K562 (cell line): ENCODE data around the gene OR4D6. TPM values are rescaled to one million over a fixed set of nuclear protein-coding genes. Genes with fewer than 3 reads are reported as not detected.

ENCODE experiments used
- ATAC-seq: fragments of 200-7000 bp; cut with Tn5 transposase; 3 replicates; pipeline ENCODE4 v1.9.1; 2020; ENCODE audit warnings: moderate library complexity
- BruUV-seq: library from RNA; stranded (reverse); fragments of 400-500 nt; replicated peaks from 2 replicates; lab custom pipeline; 2021; lab: Mats Ljungman, UMichigan
- CTCF ChIA-PET: fragments of 300-600 bp; formaldehyde crosslinking; extraction: SDS; loops from one replicate; lab custom pipeline; 2021; ENCODE audit warnings: low intra/inter-chr PET ratio; lab: Yijun Ruan, JAX
- POLR2A ChIA-PET: fragments of 300-600, 350-650 bp; sonication (Branson Sonifier 250); formaldehyde crosslinking; extraction: SDS; loops from one replicate; lab custom pipeline; 2021; ENCODE audit warnings: antibody characterized with exemption, inconsistent platforms; lab: Yijun Ruan, JAX
- DNase-seq, 4 experiments: peaks; one replicate each; pipeline versions ENCODE4 v3.0.0 to v3.0.0-alpha.2; 2011 to 2018; ENCODE audit warnings: low spot score in 3 of 4, mixed read lengths in 3 of 4; ENCODE audit errors: extremely low read depth in 1 of 4
- FAIRE-seq: peaks from 2 replicates; lab custom pipeline; 2011; peaks lifted over from hg19 to GRCh38; lab: Jason Lieb, UNC
- H2AFZ ChIP-seq: 2 replicates; pipeline ENCODE4 v1.6.0; 2011; ENCODE audit warnings: low read depth, low read length, control low read depth, inconsistent platforms
- H3K27ac ChIP-seq: fragments of 200-600 bp; 3 replicates; pipeline ENCODE4 v1.8.0; 2011; ENCODE audit warnings: low read depth, mild to moderate bottlenecking, control low read depth, inconsistent platforms, low read length, moderate library complexity, mixed read lengths; ENCODE audit errors: extremely low read depth
- H3K27me3 ChIP-seq, 2 experiments: fragments of 300-600 bp in 1 of 2; 2 replicates in 1 of 2; 3 replicates in 1 of 2; pipeline versions ENCODE4 v1.6.0 to v1.8.0; 2011; ENCODE audit warnings: inconsistent platforms in 2 of 2, low read length in 2 of 2, mild to moderate bottlenecking in 1 of 2, mixed read lengths in 1 of 2, moderate library complexity in 1 of 2; ENCODE audit not compliant: control insufficient read depth in 2 of 2, insufficient read depth in 2 of 2
- H3K36me3 ChIP-seq: fragments of 300-600 bp; 3 replicates; pipeline ENCODE4 v1.8.0; 2011; ENCODE audit warnings: mild to moderate bottlenecking, low read length, inconsistent platforms; ENCODE audit not compliant: control insufficient read depth, insufficient read depth
- H3K4me1 ChIP-seq, 2 experiments: fragments of 200-600 bp in 1 of 2; replicated peaks in 1 of 2; 2 replicates in 1 of 2; 3 replicates in 1 of 2; pipeline versions ENCODE4 v1.5.1 to v1.8.0; 2011; ENCODE audit warnings: inconsistent platforms in 2 of 2, low read length in 2 of 2, mild to moderate bottlenecking in 1 of 2, mixed read lengths in 1 of 2, moderate library complexity in 1 of 2; ENCODE audit not compliant: control insufficient read depth in 2 of 2, insufficient read depth in 2 of 2
- H3K4me2 ChIP-seq: 2 replicates; pipeline ENCODE4 v1.6.1; 2011; ENCODE audit warnings: low read length, control low read depth, inconsistent platforms, mixed read lengths; ENCODE audit not compliant: insufficient read depth
- H3K4me3 ChIP-seq: fragments of 200-600 bp; sonication (generic), shearing (Covaris generic); 2 replicates; pipeline ENCODE4 v1.5.1; 2016; ENCODE audit warnings: control low read depth, inconsistent platforms
- H3K79me2 ChIP-seq: fragments of 200-600 bp; 3 replicates; pipeline ENCODE4 v1.8.0; 2011; ENCODE audit warnings: low read length, inconsistent platforms; ENCODE audit not compliant: control insufficient read depth, insufficient read depth
- H3K9ac ChIP-seq, 2 experiments: 2 replicates each; pipeline versions ENCODE4 v1.6.0 to v1.6.1; 2011; ENCODE audit warnings: low read depth in 2 of 2, low read length in 2 of 2, control low read depth in 1 of 2, inconsistent platforms in 1 of 2, mild to moderate bottlenecking in 1 of 2, mixed read lengths in 1 of 2; ENCODE audit not compliant: insufficient read depth in 1 of 2
- H3K9me1 ChIP-seq: one replicate; pipeline ENCODE4 v1.6.0; 2011; ENCODE audit warnings: inconsistent platforms, mild to moderate bottlenecking, low read length, moderate library complexity; ENCODE audit not compliant: control insufficient read depth, insufficient read depth
- H3K9me3 ChIP-seq: replicated peaks from 2 replicates; pipeline ENCODE4 v1.5.1; 2011; ENCODE audit warnings: low read depth, low read length, inconsistent platforms; ENCODE audit not compliant: control insufficient read depth, insufficient read depth
- H4K20me1 ChIP-seq: replicated peaks from 2 replicates; pipeline ENCODE4 v1.6.1; 2011; ENCODE audit warnings: low read length, inconsistent platforms, mixed read lengths; ENCODE audit not compliant: control insufficient read depth, insufficient read depth
- ESRRA ChIP-seq: fragments of 450-650 bp; IDR thresholded peaks from 2 replicates; pipeline ENCODE4 v1.6.1; 2014; ENCODE audit warnings: low read depth, mild to moderate bottlenecking, moderate library complexity, borderline replicate concordance
- MIER1 ChIP-seq: fragments of 450-650 bp; IDR thresholded peaks from 2 replicates; pipeline ENCODE4 v1.6.1; 2016; ENCODE audit warnings: antibody characterized with exemption, mild to moderate bottlenecking, low read depth
- MTA2 ChIP-seq: fragments of 450-650 bp; IDR thresholded peaks from 2 replicates; pipeline ENCODE4 v1.6.1; 2016; ENCODE audit warnings: low read depth
- TAF1 ChIP-seq: IDR thresholded peaks from 2 replicates; pipeline ENCODE4 v1.6.1; 2011; ENCODE audit warnings: mild to moderate bottlenecking, low read length, moderate library complexity; ENCODE audit not compliant: insufficient read depth, control insufficient read depth, severe bottlenecking; ENCODE audit errors: extremely low read depth
- ZNF785 ChIP-seq: fragments of 250-450 bp; sonication (Bioruptor Pico); IDR thresholded peaks from 2 replicates; pipeline ENCODE4 v1.4.0; 2020; ENCODE audit warnings: mild to moderate bottlenecking
- WGBS: fragments of 100-300 bp; shearing (Covaris generic); methylation state at CpG from one replicate; pipeline ENCODE4 v1.1.6; 2016; ENCODE audit warnings: low coverage, mixed read lengths; ENCODE audit not compliant: insufficient coverage; ENCODE audit errors: missing lambda C conversion rate; 5-methylcytosine and 5-hydroxymethylcytosine counted together
- in situ Hi-C: fragments of 300-500 bp; cut with MboI; formaldehyde crosslinking; loops from 4 replicates; pipeline ENCODE4 v1.15.0; 2018; ENCODE audit warnings: inconsistent platforms, mixed read lengths
- intact Hi-C: fragments of 100-400 bp; cut with micrococcal nuclease; formaldehyde crosslinking; loops from 2 replicates; pipeline ENCODE4 v1.14.2; 2022
- polyA plus RNA-seq, 8 experiments: library from polyadenylated mRNA; depleted of rRNA in 4 of 8; stranded (reverse) in 5 of 8; unstranded in 3 of 8; fragments of >200 nt; fragmentation: Nextera tagmentation in 2 of 8; fragmentation: Illumina TruSeq in 1 of 8; extraction: Ambion mirVana in 2 of 8; extraction: Trizol in 1 of 8; gene quantifications; 2 replicates each; pipeline versions ENCODE4 v1.2.1 to v1.2.3, GENCODE V29; 2011 to 2014; ENCODE audit warnings: inconsistent platforms in 1 of 8, missing spikeins in 1 of 8
- total RNA-seq, 7 experiments: library from RNA; depleted of rRNA in 6 of 7; stranded (reverse); fragments of >200 nt in 6 of 7; fragmentation: Illumina TruSeq in 2 of 7; extraction: Trizol in 2 of 7; gene quantifications; 2 replicates each; pipeline versions ENCODE4 v1.2.1 to v1.2.3, GENCODE V29; 2011 to 2021; ENCODE audit warnings: low replicate concordance in 1 of 7
- TF ChIP-seq, protein P1 (sequence below), 3 experiments: fragments of 200-800 bp in 1 of 3; fragments of 250-450 bp in 1 of 3; fragments of 450-650 bp in 1 of 3; sonication (Bioruptor Pico) in 1 of 3; sonication (Bioruptor generic) in 1 of 3; formaldehyde crosslinking in 1 of 3; IDR thresholded peaks; 2 replicates each; pipeline versions ENCODE4 v1.6.1 to v1.8.0; 2016 to 2022; ENCODE audit warnings: mild to moderate bottlenecking in 2 of 3, missing genetic modification characterization in 2 of 3, missing compliant biosample characterization in 1 of 3, moderate library complexity in 1 of 3
- TF ChIP-seq, protein P2 (sequence below): sonication (generic); formaldehyde crosslinking; IDR thresholded peaks from 2 replicates; pipeline ENCODE4 v1.8.0; 2022; ENCODE audit warnings: mild to moderate bottlenecking, missing genetic modification reagents

OR4D6 gene
- total and polyA plus RNA-seq, 9 of the 15 experiments (the other 6 are each of a cell fraction or from before 2014, with no cell fraction given): not detected

DNA sequence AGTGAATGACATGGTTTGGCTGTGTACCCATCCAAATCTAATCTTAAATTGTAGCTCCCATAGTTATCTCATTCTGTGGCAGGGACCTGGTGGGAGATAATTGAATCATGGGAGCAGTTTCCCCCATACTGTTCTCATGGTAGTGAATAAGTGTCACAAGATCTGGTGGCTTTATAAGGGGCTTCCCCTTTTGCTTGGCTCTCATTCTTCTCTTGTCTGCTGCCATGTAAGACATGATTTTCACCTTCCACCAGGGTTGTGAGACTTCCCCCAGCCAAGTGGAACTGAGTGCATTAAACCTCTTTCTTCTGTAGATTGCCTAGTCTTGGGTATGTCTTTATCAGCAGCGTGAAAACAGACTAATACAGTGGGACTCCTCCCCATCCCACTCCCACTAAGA lies 41.6 kb upstream of the OR4D6 start:
- BruUV-seq: no TSS peak
- intact Hi-C loops: no loop called here

More for the DNA sequence above, 41.6 kb upstream of the OR4D6 start:
- Histone ChIP-seq H3K9ac (no peak overlapping the region), H3K4me2 (no peak overlapping the region), H4K20me1 (no peaks in the 10 kb centered on the region), H3K79me2 (no peaks in the 10 kb centered on the region), H3K4me3 (no peak overlapping the region), H2AFZ (no peak overlapping the region), H3K4me1 (no peaks in the 10 kb centered on the region), H3K9me1 (no peaks in the 10 kb centered on the region), H3K36me3 (no peaks in the 10 kb centered on the region), H3K27ac (no peak overlapping the region), H3K27me3 (no peaks in the 10 kb centered on the region), H3K9me3 (no peaks in the 10 kb centered on the region)
- DNase-seq (no peak), FAIRE-seq (no peak), ATAC-seq (no peak)
- POLR2A ChIA-PET: no interaction called here
- in situ Hi-C loops: no loop called here
- 0% methylated on average over 1 of the region's 1 CpG for WGBS
- TF ChIP-seq ZNF785 (CRISPR knock-in tag) (no peak), TAF1 (no peak), MIER1 (no peak), MTA2 (no peak), ESRRA (no peak)
- TF ChIP-seq, protein P1, sequence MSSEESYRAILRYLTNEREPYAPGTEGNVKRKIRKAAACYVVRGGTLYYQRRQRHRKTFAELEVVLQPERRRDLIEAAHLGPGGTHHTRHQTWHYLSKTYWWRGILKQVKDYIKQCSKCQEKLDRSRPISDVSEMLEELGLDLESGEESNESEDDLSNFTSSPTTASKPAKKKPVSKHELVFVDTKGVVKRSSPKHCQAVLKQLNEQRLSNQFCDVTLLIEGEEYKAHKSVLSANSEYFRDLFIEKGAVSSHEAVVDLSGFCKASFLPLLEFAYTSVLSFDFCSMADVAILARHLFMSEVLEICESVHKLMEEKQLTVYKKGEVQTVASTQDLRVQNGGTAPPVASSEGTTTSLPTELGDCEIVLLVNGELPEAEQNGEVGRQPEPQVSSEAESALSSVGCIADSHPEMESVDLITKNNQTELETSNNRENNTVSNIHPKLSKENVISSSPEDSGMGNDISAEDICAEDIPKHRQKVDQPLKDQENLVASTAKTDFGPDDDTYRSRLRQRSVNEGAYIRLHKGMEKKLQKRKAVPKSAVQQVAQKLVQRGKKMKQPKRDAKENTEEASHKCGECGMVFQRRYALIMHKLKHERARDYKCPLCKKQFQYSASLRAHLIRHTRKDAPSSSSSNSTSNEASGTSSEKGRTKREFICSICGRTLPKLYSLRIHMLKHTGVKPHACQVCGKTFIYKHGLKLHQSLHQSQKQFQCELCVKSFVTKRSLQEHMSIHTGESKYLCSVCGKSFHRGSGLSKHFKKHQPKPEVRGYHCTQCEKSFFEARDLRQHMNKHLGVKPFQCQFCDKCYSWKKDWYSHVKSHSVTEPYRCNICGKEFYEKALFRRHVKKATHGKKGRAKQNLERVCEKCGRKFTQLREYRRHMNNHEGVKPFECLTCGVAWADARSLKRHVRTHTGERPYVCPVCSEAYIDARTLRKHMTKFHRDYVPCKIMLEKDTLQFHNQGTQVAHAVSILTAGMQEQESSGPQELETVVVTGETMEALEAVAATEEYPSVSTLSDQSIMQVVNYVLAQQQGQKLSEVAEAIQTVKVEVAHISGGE (CRISPR knock-in tag; IDR thresholded peaks at IDR 0.05): no peak
- TF ChIP-seq, protein P2, sequence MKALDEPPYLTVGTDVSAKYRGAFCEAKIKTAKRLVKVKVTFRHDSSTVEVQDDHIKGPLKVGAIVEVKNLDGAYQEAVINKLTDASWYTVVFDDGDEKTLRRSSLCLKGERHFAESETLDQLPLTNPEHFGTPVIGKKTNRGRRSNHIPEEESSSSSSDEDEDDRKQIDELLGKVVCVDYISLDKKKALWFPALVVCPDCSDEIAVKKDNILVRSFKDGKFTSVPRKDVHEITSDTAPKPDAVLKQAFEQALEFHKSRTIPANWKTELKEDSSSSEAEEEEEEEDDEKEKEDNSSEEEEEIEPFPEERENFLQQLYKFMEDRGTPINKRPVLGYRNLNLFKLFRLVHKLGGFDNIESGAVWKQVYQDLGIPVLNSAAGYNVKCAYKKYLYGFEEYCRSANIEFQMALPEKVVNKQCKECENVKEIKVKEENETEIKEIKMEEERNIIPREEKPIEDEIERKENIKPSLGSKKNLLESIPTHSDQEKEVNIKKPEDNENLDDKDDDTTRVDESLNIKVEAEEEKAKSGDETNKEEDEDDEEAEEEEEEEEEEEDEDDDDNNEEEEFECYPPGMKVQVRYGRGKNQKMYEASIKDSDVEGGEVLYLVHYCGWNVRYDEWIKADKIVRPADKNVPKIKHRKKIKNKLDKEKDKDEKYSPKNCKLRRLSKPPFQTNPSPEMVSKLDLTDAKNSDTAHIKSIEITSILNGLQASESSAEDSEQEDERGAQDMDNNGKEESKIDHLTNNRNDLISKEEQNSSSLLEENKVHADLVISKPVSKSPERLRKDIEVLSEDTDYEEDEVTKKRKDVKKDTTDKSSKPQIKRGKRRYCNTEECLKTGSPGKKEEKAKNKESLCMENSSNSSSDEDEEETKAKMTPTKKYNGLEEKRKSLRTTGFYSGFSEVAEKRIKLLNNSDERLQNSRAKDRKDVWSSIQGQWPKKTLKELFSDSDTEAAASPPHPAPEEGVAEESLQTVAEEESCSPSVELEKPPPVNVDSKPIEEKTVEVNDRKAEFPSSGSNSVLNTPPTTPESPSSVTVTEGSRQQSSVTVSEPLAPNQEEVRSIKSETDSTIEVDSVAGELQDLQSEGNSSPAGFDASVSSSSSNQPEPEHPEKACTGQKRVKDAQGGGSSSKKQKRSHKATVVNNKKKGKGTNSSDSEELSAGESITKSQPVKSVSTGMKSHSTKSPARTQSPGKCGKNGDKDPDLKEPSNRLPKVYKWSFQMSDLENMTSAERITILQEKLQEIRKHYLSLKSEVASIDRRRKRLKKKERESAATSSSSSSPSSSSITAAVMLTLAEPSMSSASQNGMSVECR (CRISPR knock-in tag): no peak
- CTCF ChIA-PET: no interaction called here
